Gastroesophageal sphincter (tissue), 3 donors: ENCODE data around the gene PROK1.

Source experiments
- CTCF ChIP-seq, 4 experiments: fragments of 200-600 bp in 2 of 4; fragments of 450-650 bp in 2 of 4; sonication (generic) in 1 of 4; IDR thresholded peaks; one replicate each; pipeline ENCODE4 v1.5.1; 2017 to 2019; ENCODE audit warnings: antibody characterized with exemption in 4 of 4, mild to moderate bottlenecking in 2 of 4, moderate library complexity in 2 of 4
- EP300 ChIP-seq: sonication (generic); formaldehyde crosslinking; IDR thresholded peaks from one replicate; pipeline ENCODE4 v1.6.1; 2017; ENCODE audit warnings: antibody characterized with exemption, mild to moderate bottlenecking
- POLR2A ChIP-seq, 2 donors: fragments of 450-650 bp; IDR thresholded peaks; one replicate each; pipeline ENCODE4 v1.6.1; 2017; ENCODE audit warnings: antibody characterized with exemption in 2 of 2, mild to moderate bottlenecking in 2 of 2, moderate library complexity in 1 of 2

GRCh38 chr1:110454328-110454727 is 3.4 kb downstream of the PROK1 start:
- no peak for TF ChIP-seq CTCF (IDR thresholded peaks at IDR 0.05)
- TF ChIP-seq POLR2A (IDR thresholded peaks at IDR 0.05): no peak
- TF ChIP-seq EP300: no peak
